ENCODE measurements around the gene PAFAH2.
A peak's percentile ranks its signal among the peaks of the same experiment; 100 is the strongest.

PAFAH2 gene

GRCh38 chr1:25997828-25998761 lies at the start of gene PAFAH2 (continued):
- TF ChIP-seq ZNF629 (tag by site-specific recombination; IDR thresholded peaks at IDR 0.05) (peak; percentile 92), ZNF366 (tag by site-specific recombination; conservative IDR thresholded peaks at IDR 0.05) (peak; percentile 74), ZNF777 (tag by site-specific recombination; IDR thresholded peaks at IDR 0.05; ENCODE audit: borderline replicate concordance) (no peak), ZNF341 (tag by site-specific recombination; IDR thresholded peaks at IDR 0.05; ENCODE audit: low read depth) (0 out of 2 replicates have a peak, but pooled peaks have one; percentile 31), MEIS1 (CRISPR knock-in tag; IDR thresholded peaks at IDR 0.05; ENCODE audit: borderline replicate concordance) (no peak), ZNF76 (tag by site-specific recombination; IDR thresholded peaks at IDR 0.05; ENCODE audit: borderline replicate concordance, low read depth) (peak; percentile 100), FEZF1 (tag by site-specific recombination; IDR thresholded peaks at IDR 0.05) (peak; percentile 65), ZNF776 (tag by site-specific recombination; IDR thresholded peaks at IDR 0.05; ENCODE audit: borderline replicate concordance) (no peak), ZNF658 (tag by site-specific recombination; IDR thresholded peaks at IDR 0.05) (0 out of 2 replicates have a peak, but pooled peaks have one; percentile 90), ZSCAN30 (tag by site-specific recombination; IDR thresholded peaks at IDR 0.05) (peak; percentile 98), ZNF211 (tag by site-specific recombination; IDR thresholded peaks at IDR 0.05; ENCODE audit: low read depth) (no peak), ZNF266 (tag by site-specific recombination; IDR thresholded peaks at IDR 0.05; ENCODE audit: low read depth) (no peak), ZFP69B (tag by site-specific recombination; IDR thresholded peaks at IDR 0.05) (peak; percentile 96), YY2 (tag by site-specific recombination; IDR thresholded peaks at IDR 0.05) (peak; percentile 93), HOXC10 (CRISPR knock-in tag; IDR thresholded peaks at IDR 0.05) (no peak), ZNF670 (tag by site-specific recombination; IDR thresholded peaks at IDR 0.05; ENCODE audit: low read depth) (no peak), ZNF223 (tag by site-specific recombination; IDR thresholded peaks at IDR 0.05) (peak; percentile 82), GLI4 (tag by site-specific recombination; IDR thresholded peaks at IDR 0.05) (peak; percentile 97), ZFHX2 (tag by site-specific recombination; conservative IDR thresholded peaks at IDR 0.05) (peak; percentile 77), ZBTB11 (tag by site-specific recombination; conservative IDR thresholded peaks at IDR 0.05; ENCODE audit: low read depth) (peak; percentile 76), ZBTB17 (tag by site-specific recombination; IDR thresholded peaks at IDR 0.05) (peak; percentile 96), ZSCAN23 (tag by site-specific recombination; IDR thresholded peaks at IDR 0.05) (peak; percentile 99), HIC1 (tag by site-specific recombination; IDR thresholded peaks at IDR 0.05) (peak; percentile 66; the same call in 1 of the 2 replicates), ZNF610 (tag by site-specific recombination; IDR thresholded peaks at IDR 0.05; ENCODE audit: borderline replicate concordance) (peak; percentile 94), BCL11B (tag by site-specific recombination; IDR thresholded peaks at IDR 0.05; ENCODE audit: low read depth) (peak; percentile 79), ZNF600 (tag by site-specific recombination; IDR thresholded peaks at IDR 0.05) (peak; percentile 79), HOXA7 (CRISPR knock-in tag; IDR thresholded peaks at IDR 0.05; ENCODE audit: borderline replicate concordance) (no peak), ZNF155 (tag by site-specific recombination; IDR thresholded peaks at IDR 0.05) (no peak), ZNF184 (tag by site-specific recombination; IDR thresholded peaks at IDR 0.05) (peak; percentile 94), SCRT2 (tag by site-specific recombination; IDR thresholded peaks at IDR 0.05) (peak; percentile 97), ZSCAN16 (tag by site-specific recombination; IDR thresholded peaks at IDR 0.05) (0 out of 2 replicates have a peak, but pooled peaks have one; percentile 37), ZNF416 (tag by site-specific recombination; IDR thresholded peaks at IDR 0.05) (no peak), ZNF26 (tag by site-specific recombination; IDR thresholded peaks at IDR 0.05) (peak; percentile 42; the same call in 1 of the 2 replicates), ZNF174 (tag by site-specific recombination; IDR thresholded peaks at IDR 0.05) (peak; percentile 89), ZNF626 (tag by site-specific recombination; IDR thresholded peaks at IDR 0.05) (peak; percentile 95; the same call in 1 of the 2 replicates)
